ENCODE results near the gene CRMP1.

Gene CRMP1

DNA sequence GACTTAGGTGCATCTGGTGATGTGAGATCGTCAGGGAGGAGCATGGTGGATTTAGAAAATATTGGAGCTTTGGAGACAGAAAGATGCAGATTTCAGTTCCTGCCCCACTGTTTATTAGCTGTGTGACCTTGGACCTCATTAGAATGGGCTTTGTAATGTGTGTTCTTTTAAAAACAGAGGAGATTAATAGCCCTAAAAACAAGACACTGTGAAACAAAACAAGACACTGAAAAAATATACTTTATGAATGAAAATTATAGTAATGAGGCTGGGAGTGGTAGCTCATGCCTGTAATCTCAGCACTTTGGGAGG, 102.4 kb downstream of the CRMP1 start:
- no peak for DNase-seq

- no peak for DNase-seq
Observed at GRCh38 chr4:5789141-5789540, 103.7 kb downstream of the CRMP1 start.

DNA sequence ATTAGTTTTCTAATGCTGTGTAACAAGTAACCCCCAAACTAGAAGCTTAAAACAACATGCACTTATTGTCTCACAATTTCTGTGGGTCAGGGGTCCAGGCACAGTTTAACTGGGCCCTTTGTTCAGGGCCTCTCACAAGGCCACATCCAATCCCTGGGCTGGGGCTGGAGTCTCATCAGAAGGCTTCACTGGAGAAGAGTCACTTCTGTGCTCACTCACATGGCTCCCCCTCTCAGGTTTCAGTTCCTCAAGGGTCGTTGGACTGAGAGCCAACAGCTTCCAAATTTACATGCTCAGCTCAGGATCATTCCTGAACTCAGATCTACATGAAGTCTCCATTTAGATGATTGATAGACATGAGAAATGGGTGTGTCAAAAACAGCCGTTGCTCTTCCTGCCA, 104.7 kb downstream of the CRMP1 start:
- no peak for DNase-seq

GRCh38 chr4:5787311-5787710, 105.6 kb downstream of the CRMP1 start:
- DNase-seq, result no peak

GRCh38 chr4:5785806-5786680, 106.8 kb downstream of the CRMP1 start:
- DNase-seq, result no peak

DNA sequence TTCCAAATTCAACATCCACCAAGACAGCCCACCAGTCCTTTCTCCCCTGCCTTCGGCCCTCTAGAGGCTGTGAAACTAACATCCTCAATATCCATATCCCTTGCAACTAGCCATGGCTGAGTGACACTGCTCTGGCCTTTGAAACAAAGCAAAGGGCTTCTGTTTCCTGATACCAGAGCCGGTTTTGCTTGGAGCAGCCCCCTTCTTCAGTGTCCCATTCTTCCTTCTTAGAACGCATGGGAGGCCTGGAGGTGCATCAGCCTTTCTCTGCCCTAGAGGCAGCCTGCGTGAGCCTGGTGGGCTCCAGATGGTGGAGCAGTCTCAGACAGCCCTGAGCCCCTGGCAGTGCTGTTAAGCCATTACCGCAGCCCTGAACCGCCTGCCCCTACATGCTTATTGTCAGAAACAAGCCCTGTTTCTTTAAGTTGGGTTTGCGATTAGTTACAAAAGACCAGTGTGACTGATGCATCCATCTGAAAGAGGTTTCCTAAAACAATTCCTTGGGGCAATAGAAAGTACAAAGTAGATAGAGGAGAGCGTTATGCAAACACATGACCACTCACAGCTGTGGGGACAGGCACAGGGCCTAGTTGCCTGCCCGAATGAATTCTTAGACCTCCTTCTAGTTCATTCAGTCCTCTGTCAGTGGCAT, 107.8 kb downstream of the CRMP1 start:
- no peak for DNase-seq

- no peak for DNase-seq
Observed at GRCh38 chr4:5784021-5784420, 108.9 kb downstream of the CRMP1 start.

DNA sequence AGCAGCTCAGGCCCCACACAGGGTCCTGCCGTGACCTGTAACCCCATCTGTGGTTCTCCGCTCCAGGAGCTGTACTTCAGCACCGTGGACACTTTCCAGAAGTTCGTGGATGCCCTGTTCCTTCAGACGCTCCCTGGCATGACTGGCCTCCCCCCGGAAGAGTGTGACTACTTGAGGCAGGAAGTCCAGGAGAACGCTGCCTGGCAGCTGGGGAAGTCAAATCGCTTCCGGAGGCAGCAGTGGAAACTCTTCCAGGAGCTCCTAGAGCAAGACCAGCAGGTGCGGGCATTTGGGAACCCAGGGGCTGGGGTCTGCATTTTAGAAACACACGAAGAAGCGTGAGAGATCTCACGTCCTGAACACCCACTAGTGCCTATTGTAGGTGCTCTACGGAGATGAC, 109.4 kb downstream of the CRMP1 start:
- DNase-seq, result no peak

GRCh38 chr4:5782829-5783476, 109.9 kb downstream of the CRMP1 start:
- no peak for DNase-seq

DNA sequence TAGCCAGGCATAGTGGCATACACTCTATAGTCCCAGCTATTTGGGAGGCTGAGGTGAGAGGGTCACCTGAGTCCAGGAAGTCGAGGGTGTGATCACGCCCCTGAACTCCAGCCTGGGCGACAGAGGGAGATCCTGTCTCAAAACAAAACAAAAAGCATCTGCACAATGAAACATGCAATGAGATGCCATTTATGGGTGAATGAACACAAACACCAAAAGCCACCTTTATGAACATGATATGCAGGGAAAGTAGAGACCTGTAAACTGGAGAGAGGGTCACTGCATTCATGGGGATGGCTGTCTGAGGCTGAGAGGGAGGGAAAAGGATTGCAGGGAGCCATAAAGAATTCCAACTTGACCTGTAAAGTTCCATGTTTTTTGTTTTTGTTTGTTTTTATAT, 111.2 kb downstream of the CRMP1 start:
- no peak for DNase-seq

DNA sequence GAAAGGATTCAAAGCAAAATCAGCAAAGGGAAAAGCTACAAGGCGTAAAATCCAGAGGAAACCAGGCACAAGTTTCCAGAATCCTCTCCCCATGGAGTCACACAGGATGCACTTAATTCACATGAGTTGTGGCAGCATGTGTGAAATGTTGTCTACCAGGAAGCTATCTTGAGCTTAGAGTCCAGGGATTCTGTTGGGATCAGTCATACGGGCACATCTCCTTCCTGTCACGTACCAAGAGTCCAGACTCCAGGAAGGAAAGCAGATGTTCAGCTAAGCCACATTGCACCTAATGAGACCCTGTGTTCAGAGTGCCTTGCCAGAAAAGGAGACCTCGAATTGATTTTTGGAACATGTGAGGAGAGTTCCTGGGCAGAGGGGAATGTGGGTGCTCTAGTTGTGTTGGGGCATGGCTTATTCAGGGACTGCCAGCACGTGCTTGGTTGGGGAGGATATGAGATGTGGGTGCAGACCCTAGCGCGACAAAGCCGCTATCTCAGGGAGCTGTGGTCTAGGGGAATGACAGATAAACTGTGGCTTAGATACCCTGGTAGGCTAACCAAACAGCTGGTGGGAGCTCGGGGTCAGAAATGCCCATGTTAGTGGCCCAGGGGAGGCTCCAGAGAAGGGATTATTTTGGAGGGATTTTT, 111.9 kb downstream of the CRMP1 start:
- DNase-seq, result no peak

DNA sequence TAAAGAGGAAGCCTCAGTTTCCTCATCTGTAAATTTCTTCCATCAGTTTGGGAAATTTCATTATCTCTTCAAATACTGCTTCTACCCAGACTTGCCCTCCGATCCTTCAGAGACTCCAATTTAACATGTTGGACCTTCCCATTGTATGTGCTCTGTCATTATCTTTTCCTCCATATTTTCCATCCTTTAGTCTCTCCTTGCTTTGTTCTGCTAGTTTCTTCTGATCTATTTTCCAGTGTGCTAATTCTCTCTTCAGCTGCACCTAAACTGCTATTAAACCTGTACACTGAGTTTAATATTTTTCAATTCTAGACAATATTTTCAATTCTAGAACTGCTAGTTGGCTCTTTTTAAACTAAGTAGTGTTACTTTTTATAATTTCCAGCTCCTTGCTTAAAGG, 116.4 kb downstream of the CRMP1 start:
- DNase-seq, result no peak

- no peak for DNase-seq
Observed at GRCh38 chr4:5774416-5775036, 118.4 kb downstream of the CRMP1 start.

DNA sequence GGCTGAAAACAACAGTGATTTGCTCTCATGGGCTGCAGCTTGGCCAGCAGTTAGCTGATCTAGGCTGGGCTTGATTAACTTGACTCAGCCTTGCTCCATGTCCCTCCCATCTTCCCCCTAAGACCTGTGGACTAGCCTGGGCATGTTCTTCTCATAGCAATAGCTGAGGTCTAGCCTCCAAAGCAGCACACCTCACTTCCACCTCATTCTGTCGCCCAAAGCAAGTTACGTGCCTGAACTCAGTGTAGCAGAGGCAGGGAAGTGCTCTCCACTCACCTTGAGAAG, 119.7 kb downstream of the CRMP1 start:
- DNase-seq, result no peak

DNA sequence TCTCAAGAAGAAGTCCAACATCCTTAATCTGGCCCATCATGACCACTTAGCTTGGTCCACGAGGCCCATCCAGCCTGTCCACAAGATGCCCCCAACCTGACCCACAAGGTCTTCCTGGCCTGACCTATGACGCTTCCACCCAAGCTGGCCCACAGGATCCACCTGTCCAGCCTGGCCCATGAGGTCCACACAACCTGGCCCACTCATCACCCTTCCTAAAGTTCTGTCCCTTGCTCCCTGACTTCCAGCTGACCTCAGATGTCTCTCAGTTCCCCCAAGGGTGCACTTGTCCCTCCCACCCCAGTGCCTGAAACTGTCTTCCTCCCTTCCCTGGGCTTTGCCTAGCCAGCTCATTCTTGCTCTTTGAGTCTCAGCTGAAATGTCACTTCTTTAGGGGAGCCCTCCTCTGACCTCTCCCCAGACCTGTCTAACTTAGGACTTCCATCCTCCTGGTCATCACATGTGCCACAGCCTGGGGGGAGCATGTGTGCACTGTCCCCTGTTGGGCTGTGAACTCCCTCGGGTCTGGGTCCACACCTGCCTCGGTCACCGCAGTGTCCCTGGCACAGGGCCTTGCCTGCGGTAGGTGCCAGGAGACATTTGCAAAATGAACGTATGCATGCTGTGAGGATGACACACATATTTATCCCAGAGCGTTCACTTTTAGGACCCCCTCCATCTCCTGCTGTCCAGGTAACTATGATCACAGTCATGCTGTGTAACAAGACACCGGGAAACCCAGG, 120.2 kb downstream of the CRMP1 start:
- no peak for DNase-seq

All from CD4-positive, alpha-beta T cell treated with Interleukin-10 for 1 hour (primary cell).